OCI-LY3 (cell line): Measurements from ENCODE around the gene LMCD1.

Experiments used
- H2AFZ ChIP-seq: fragments of 200-600, 300-600 bp; shearing (Covaris generic); 2 replicates; pipeline ENCODE4 v1.6.0; 2014; ENCODE audit warnings: antibody characterized with exemption, low read depth, low read length
- H3K27ac ChIP-seq: fragments of 200-600, 300-600 bp; sonication (generic); 2 replicates; pipeline ENCODE4 v1.5.1; 2014; ENCODE audit warnings: mild to moderate bottlenecking, low read length, moderate library complexity, mixed read lengths
- H3K27me3 ChIP-seq: fragments of 200-600, 300-600 bp; sonication (generic); 2 replicates; pipeline ENCODE4 v1.6.1; 2014; ENCODE audit warnings: low read depth, low read length, mixed read lengths
- H3K36me3 ChIP-seq: fragments of 200-600, 300-600 bp; sonication (generic); replicated peaks from 2 replicates; pipeline ENCODE3; 2014; ENCODE audit warnings: low read depth, low read length, mixed read lengths
- H3K4me1 ChIP-seq: fragments of 300-600, 200-600 bp; sonication (generic); 2 replicates; pipeline ENCODE4 v1.6.1; 2014; ENCODE audit warnings: low read length, mixed read lengths
- H3K4me2 ChIP-seq: fragments of 200-600, 300-600 bp; sonication (generic); 2 replicates; pipeline ENCODE4 v1.6.1; 2014; ENCODE audit warnings: low read length, mixed read lengths
- H3K4me3 ChIP-seq: fragments of 300-600, 200-600 bp; sonication (generic); 2 replicates; pipeline ENCODE4 v1.5.1; 2014; ENCODE audit warnings: antibody characterized with exemption, mild to moderate bottlenecking, low read length, moderate library complexity
- H3K79me2 ChIP-seq: fragments of 300-600, 200-600 bp; shearing (Covaris generic); 2 replicates; pipeline ENCODE4 v1.6.1; 2014; ENCODE audit warnings: mild to moderate bottlenecking, low read length, mixed read lengths
- H3K9ac ChIP-seq: fragments of 300-600, 200-600 bp; shearing (Covaris generic); 2 replicates; pipeline ENCODE4 v1.6.0; 2014; ENCODE audit warnings: mild to moderate bottlenecking, low read length, moderate library complexity
- H3K9me3 ChIP-seq: fragments of 200-600, 300-600 bp; shearing (Covaris generic); 2 replicates; pipeline ENCODE4 v1.6.1; 2014; ENCODE audit warnings: low read length, mixed read lengths; ENCODE audit not compliant: insufficient read depth
- H4K20me1 ChIP-seq: fragments of 200-600, 300-600 bp; sonication (generic); 2 replicates; pipeline ENCODE4 v1.6.1; 2016; ENCODE audit warnings: low read length, mixed read lengths; ENCODE audit not compliant: insufficient read depth
- CTCF ChIP-seq: fragments of 200-600, 300-600 bp; sonication (generic); IDR thresholded peaks from 2 replicates; pipeline ENCODE4 v1.5.1; 2014; ENCODE audit warnings: antibody characterized with exemption, low read length, low read depth
- EZH2phosphoT487 ChIP-seq: fragments of 200-600 bp; shearing (Covaris generic); IDR thresholded peaks from 2 replicates; pipeline ENCODE4 v1.6.1; 2018; ENCODE audit warnings: antibody characterized with exemption, mixed run types, low read depth

The LMCD1 gene

GRCh38 chr3:8486434-8486833 is 15.2 kb upstream of the LMCD1 start:
- Histone ChIP-seq H3K4me3 (no peak overlapping the region), H3K27me3 (no peaks in the 10 kb centered on the region), H3K79me2 (no peaks in the 10 kb centered on the region), H3K4me1 (no peaks in the 10 kb centered on the region), H3K9me3 (no peaks in the 10 kb centered on the region), H3K27ac (no peak overlapping the region), H2AFZ (no peak overlapping the region), H4K20me1 (no peaks in the 10 kb centered on the region), H3K36me3 (no peaks in the 10 kb centered on the region), H3K9ac (no peak overlapping the region), H3K4me2 (no peak overlapping the region)
- TF ChIP-seq CTCF (no peak), EZH2phosphoT487 (no peak)

DNA sequence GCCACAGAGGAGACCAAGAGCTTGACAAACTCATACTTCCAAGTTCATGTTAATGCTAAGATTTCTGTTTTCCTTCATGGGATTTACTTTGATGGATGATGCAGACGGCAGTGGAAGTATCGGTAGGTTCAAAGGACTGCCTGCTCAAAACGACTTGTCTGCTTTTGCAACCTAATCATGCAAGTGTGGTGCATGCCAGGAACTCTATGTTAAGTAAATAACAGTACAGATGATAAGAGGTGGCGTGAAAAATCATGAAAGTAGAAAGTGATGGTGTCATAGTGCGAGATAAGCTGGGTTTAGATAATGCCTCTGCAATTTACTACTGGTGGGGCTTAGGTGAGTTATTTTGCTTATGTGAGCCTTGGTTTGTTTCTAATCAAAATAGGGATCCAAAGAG is 14.7 kb upstream of the LMCD1 start:
- no peak overlapping the region for H3K4me3 ChIP-seq
- H2AFZ ChIP-seq = no peak overlapping the region
- no peaks in the 10 kb centered on the region for H3K9me3 ChIP-seq
- no peaks in the 10 kb centered on the region for H3K36me3 ChIP-seq
- H3K9ac ChIP-seq = no peak overlapping the region
- H3K79me2 ChIP-seq = no peaks in the 10 kb centered on the region
- H3K27ac ChIP-seq = no peak overlapping the region
- no peaks in the 10 kb centered on the region for H3K4me1 ChIP-seq
- no peak overlapping the region for H3K4me2 ChIP-seq
- no peaks in the 10 kb centered on the region for H3K27me3 ChIP-seq
- TF ChIP-seq CTCF (no peak), EZH2phosphoT487 (no peak)
- no peaks in the 10 kb centered on the region for H4K20me1 ChIP-seq

DNA sequence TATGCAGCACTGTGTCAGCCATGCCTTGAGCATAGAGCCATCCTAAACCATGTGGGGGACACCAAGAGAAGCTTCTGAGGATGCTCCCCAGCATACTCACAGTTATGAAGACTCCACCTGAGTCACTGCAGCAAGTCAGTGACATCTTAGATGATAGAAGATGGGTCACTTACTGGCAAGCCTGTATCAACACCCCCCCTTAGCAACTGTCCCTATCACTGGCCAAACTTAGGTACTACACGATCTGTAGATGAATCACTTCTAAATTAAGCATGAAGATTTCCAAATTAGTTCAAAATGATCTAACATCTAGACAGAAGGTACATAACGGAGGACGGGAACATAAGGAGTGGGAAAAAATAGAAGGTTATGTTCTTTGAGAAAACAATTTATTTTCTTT is 13.2 kb upstream of the LMCD1 start:
- H3K9ac ChIP-seq = no peak overlapping the region
- H3K36me3 ChIP-seq = no peaks in the 10 kb centered on the region
- no peaks in the 10 kb centered on the region for H3K79me2 ChIP-seq
- H3K27ac ChIP-seq = no peak overlapping the region
- H2AFZ ChIP-seq = no peak overlapping the region
- H3K27me3 ChIP-seq = peaks cover 5% of the 10 kb centered on the region; the same call in 1 of the 2 replicates
- no peak overlapping the region for H3K4me2 ChIP-seq
- H4K20me1 ChIP-seq = no peaks in the 10 kb centered on the region
- no peaks in the 10 kb centered on the region for H3K9me3 ChIP-seq
- no peaks in the 10 kb centered on the region for H3K4me1 ChIP-seq
- H3K4me3 ChIP-seq = no peak overlapping the region
- TF ChIP-seq CTCF (no peak), EZH2phosphoT487 (no peak)

DNA sequence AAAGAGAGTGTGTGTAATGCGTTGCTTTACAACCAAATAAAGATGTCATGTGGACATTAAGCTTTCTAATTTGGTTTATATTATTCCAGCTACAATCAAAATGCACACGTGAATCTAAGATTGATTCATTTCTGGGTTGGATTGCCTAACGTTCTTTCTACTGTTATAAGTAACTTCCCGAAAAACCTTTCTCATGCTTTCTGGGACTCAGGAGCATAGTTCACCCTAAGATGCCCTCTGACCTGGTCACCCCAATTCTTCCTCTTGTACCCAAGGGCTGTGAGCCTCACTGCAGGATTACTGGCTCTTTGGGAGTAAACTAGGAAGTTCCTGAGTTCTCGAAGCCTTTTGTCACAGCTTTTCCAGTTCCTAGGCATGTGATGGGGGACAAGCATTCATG is 12.7 kb upstream of the LMCD1 start:
- Histone ChIP-seq H2AFZ (no peak overlapping the region), H3K27me3 (peaks cover 5% of the 10 kb centered on the region; the same call in 1 of the 2 replicates), H3K4me3 (no peak overlapping the region), H3K9me3 (no peaks in the 10 kb centered on the region), H3K36me3 (no peaks in the 10 kb centered on the region), H3K4me1 (no peaks in the 10 kb centered on the region), H3K9ac (no peak overlapping the region), H4K20me1 (no peaks in the 10 kb centered on the region), H3K27ac (no peak overlapping the region), H3K79me2 (no peaks in the 10 kb centered on the region), H3K4me2 (no peak overlapping the region)
- TF ChIP-seq EZH2phosphoT487 = no peak
- no peak for TF ChIP-seq CTCF
